Measurements from ENCODE around the gene TENM3. TPM values are rescaled to one million over a fixed set of nuclear protein-coding genes. Genes with fewer than 3 reads are reported as not detected.

TENM3 gene
- total RNA-seq, 4 donors from 2014 or later, result 0.69 to 8.2 (median 2.3) TPM

DNA sequence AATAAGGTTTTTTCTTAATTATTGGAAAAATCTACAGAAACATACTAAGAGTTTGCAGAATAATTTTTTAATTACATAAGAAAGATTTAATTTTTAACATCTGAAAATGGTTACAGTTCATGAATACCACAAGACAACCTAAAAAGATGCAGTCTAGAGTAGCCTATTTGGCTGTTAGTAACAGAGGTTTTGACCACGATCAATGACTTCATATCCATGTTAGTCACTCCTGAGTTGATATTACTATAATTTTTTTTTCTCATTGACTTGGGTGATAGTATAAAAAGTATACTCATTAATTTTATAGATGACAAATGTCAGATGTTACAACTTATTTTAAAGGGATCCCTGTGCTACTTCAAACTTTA is 401.5 kb downstream of the TENM3 start:
- intact Hi-C loops (cut with DNase I; ENCODE audit: low total_unique reads), result no loop called here
- no peak for DNase-seq (ENCODE audit: low spot score in 2 of 2)
- WGBS, 2 donors, result 72 to 80% methylated on average over 1 of the region's 1 CpG
- no peak overlapping the region for H3K4me3 ChIP-seq (ENCODE audit: low read depth, poor library complexity, severe bottlenecking)
- no peak for TF ChIP-seq POLR2A (IDR thresholded peaks at IDR 0.05)
- TF ChIP-seq, protein P1, sequence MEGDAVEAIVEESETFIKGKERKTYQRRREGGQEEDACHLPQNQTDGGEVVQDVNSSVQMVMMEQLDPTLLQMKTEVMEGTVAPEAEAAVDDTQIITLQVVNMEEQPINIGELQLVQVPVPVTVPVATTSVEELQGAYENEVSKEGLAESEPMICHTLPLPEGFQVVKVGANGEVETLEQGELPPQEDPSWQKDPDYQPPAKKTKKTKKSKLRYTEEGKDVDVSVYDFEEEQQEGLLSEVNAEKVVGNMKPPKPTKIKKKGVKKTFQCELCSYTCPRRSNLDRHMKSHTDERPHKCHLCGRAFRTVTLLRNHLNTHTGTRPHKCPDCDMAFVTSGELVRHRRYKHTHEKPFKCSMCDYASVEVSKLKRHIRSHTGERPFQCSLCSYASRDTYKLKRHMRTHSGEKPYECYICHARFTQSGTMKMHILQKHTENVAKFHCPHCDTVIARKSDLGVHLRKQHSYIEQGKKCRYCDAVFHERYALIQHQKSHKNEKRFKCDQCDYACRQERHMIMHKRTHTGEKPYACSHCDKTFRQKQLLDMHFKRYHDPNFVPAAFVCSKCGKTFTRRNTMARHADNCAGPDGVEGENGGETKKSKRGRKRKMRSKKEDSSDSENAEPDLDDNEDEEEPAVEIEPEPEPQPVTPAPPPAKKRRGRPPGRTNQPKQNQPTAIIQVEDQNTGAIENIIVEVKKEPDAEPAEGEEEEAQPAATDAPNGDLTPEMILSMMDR (IDR thresholded peaks at IDR 0.05), result no peak

DNA sequence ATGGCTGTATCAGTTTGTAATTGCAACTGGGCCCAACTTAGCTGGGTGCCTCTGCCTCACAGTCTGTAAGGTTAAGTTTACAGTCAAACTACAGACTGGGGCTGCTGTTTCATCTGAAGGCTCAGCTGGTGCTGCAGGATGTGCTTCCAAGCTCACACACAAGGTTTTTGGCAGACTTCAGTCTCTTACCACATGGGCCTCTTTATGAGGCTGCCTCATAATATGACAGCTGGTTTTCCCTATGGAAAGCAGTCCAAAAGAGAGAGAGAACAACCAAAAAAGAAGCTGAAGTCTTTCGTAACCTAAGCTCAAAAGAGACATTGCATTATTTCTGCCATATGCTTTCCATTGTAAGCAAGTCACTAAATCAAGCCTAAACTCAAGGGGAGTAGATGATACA is 402.3 kb downstream of the TENM3 start:
- intact Hi-C loops (cut with DNase I; ENCODE audit: low total_unique reads), result no loop called here
- DNase-seq (ENCODE audit: low spot score in 2 of 2), result no peak
- no peak overlapping the region for H3K4me3 ChIP-seq (ENCODE audit: low read depth, poor library complexity, severe bottlenecking)
- TF ChIP-seq POLR2A (IDR thresholded peaks at IDR 0.05), result no peak
- TF ChIP-seq, protein P1 (IDR thresholded peaks at IDR 0.05), result no peak
- 95 to 96% methylated on average over 1 of the region's 1 CpG for WGBS, 2 donors

DNA sequence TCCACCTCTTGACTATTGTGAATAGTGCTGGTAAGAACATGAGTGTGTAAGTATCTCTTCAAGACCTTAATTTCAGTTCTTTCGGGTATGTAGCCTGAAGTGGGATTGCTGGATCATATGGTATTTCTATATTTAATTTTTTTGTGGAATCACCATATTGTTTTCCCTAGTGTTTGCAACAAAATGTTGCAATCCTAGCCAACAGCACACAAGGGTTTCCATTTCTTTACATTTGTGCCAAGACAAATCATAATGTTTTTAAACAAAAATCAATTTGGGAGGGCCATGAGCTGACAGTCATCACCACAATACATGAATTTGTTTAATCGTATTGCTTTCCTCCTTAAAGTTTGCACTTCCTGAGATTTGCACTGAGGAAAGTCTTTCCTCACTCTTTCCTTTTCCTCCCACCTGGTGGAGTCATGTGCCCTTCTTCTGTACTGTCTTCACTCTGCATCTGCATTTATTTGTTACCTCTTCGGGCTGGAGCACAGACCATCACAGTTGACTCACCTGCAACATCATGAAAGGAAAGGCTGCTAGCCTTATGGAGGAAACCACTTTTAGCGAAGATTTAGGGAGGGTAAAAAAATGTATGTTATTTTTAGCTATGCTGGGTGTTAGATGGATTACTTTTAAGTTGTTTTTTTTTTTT is 404.6 kb downstream of the TENM3 start:
- H3K4me3 ChIP-seq (ENCODE audit: low read depth, poor library complexity, severe bottlenecking), result no peak overlapping the region
- 71 to 75% methylated on average over 4 of the region's 4 CpGs for WGBS, 2 donors
- TF ChIP-seq, protein P1 (IDR thresholded peaks at IDR 0.05), result no peak
- TF ChIP-seq POLR2A (IDR thresholded peaks at IDR 0.05), result no peak
- DNase-seq (ENCODE audit: low spot score in 2 of 2), result no peak
- intact Hi-C loops (cut with DNase I; ENCODE audit: low total_unique reads), result no loop called here

DNA sequence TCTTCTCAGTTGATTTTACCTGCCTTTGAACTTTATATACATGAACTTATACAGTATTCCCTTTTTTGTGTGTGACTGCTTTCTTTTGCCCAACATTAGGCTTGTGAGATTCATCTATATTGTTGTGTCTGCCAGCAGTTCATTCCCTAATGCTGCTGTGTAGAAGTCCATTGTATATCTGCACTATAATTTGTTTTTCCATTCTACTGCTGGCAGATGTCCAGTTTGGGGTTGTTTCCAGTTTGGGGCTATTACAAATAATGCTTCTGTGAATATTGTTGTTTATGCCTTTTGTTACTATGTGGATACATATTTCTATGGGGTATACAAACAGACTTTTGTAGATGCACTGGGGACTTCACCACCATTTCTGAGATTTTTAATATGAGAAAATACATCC is 405.6 kb downstream of the TENM3 start:
- no peak for DNase-seq (ENCODE audit: low spot score in 2 of 2)
- intact Hi-C loops (cut with DNase I; ENCODE audit: low total_unique reads), result no loop called here
- TF ChIP-seq POLR2A (IDR thresholded peaks at IDR 0.05), result no peak
- TF ChIP-seq, protein P1 (IDR thresholded peaks at IDR 0.05), result no peak
- H3K4me3 ChIP-seq (ENCODE audit: low read depth, poor library complexity, severe bottlenecking), result no peak overlapping the region

DNA sequence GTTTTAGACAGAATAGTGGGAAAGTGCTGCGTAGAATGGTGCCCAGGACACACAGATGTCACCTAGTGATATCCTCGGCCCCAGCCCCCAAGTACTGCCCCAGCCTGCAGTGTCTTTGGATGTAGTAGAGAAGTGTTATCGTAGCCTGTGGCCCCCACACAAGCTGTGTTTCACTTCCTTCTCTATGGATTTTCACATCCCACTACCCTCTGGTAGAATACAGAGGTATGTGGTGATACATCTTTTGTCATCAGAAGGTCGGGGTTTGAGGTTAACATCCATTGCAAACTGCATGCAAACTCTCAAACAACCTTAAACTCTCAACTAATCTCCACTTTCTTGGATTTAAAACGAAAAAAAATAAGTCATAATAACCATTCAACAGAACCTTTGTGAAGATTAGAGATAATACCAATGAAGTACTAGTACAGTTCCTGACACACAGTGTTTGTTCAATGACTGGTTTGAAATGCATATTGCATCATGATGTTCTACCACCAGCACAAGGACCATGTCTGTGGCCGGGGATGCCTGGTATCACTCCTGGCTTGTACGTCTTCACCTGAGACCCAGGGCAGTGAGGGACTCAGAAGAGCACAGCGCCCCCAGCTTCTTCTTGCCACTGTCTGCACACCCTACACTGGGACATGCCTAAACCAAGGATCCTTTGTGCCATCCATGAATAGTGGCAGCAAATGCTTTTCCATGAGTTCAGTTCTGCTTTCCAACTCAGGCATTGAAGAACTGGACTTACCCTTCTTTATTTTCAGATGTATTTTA is 406.7 kb downstream of the TENM3 start:
- TF ChIP-seq, protein P1 (IDR thresholded peaks at IDR 0.05), result no peak
- no peak for TF ChIP-seq POLR2A (IDR thresholded peaks at IDR 0.05)
- no peak for DNase-seq (ENCODE audit: low spot score in 2 of 2)
- intact Hi-C loops (cut with DNase I; ENCODE audit: low total_unique reads), result no loop called here
- WGBS, 2 donors, result 85 to 92% methylated on average over 8 of the region's 8 CpGs
- H3K4me3 ChIP-seq (ENCODE audit: low read depth, poor library complexity, severe bottlenecking), result no peak overlapping the region

Data from lower leg skin (tissue), 4 donors.